LHCN-M2 (cell line): ENCODE results near the gene S100A11. TPM values are rescaled to one million over a fixed set of nuclear protein-coding genes. Genes with fewer than 3 reads are reported as not detected.

Source experiments
- DNase-seq: peaks from one replicate; pipeline ENCODE4 v3.0.0-alpha.2; 2012; ENCODE audit warnings: low read depth
- total RNA-seq: library from RNA; depleted of rRNA; stranded (reverse); fragments of >200 nt; gene quantifications from 2 replicates; pipeline ENCODE4 v1.2.3, GENCODE V29; 2014; rRNA removed

S100A11 gene
- total RNA-seq, 1 experiment from 2014 or later: 388 TPM

GRCh38 chr1:151985768-151986167 is 51.0 kb downstream of the S100A11 start:
- DNase-seq: no peak

GRCh38 chr1:151985270-151985669 is 51.5 kb downstream of the S100A11 start:
- DNase-seq: no peak

GRCh38 chr1:151984313-151984956 is 52.4 kb downstream of the S100A11 start:
- DNase-seq: no peak

Other genes with a start within 250 kb of the S100A11 start
- 1.0 and 1.9 TPM in 2 replicates for gene TDRKH, start 246.5 kb downstream of the S100A11 start, total RNA-seq
- not detected in 2 replicates for gene LINGO4, start 231.6 kb downstream of the S100A11 start, total RNA-seq
- not detected in 2 replicates for gene RORC, start 205.2 kb downstream of the S100A11 start, total RNA-seq
- gene C2CD4D, start 197.2 kb downstream of the S100A11 start, total RNA-seq: not detected in 2 replicates
- not detected in 2 replicates for gene THEM5, start 183.3 kb downstream of the S100A11 start, total RNA-seq
- 20.3 and 22.8 TPM in 2 replicates for gene THEM4, start 127.5 kb downstream of the S100A11 start, total RNA-seq
- 81.9 and 115 TPM in 2 replicates for gene S100A10, start 43.1 kb downstream of the S100A11 start, total RNA-seq
- gene TCHHL1, start 52.1 kb upstream of the S100A11 start, total RNA-seq: not detected in 2 replicates
- gene TCHH, start 78.4 kb upstream of the S100A11 start, total RNA-seq: 0.06 TPM in 1 of 2 replicates, not detected in the other
- not detected in 2 replicates for gene RPTN, start 122.2 kb upstream of the S100A11 start, total RNA-seq
- not detected in 2 replicates for gene HRNR, start 187.2 kb upstream of the S100A11 start, total RNA-seq